Neural cell (in vitro differentiated cells): Measurements from ENCODE around the gene MACF1.

Source experiments
- EP300 ChIP-seq: fragments of 450-650 bp; conservative IDR thresholded peaks from 2 replicates; pipeline ENCODE4 v1.6.1; 2014; ENCODE audit warnings: antibody characterized with exemption, mild to moderate bottlenecking, moderate library complexity; ENCODE audit not compliant: poor library complexity, severe bottlenecking
- EZH2 ChIP-seq: fragments of 200-600, 300-800 bp; shearing (Covaris generic), sonication (generic); IDR thresholded peaks from 2 replicates; pipeline ENCODE4 v1.6.1; 2014; ENCODE audit warnings: antibody characterized with exemption, low read length, borderline replicate concordance, mild to moderate bottlenecking; ENCODE audit not compliant: insufficient read depth, poor library complexity, severe bottlenecking
- MXI1 ChIP-seq: fragments of 450-650 bp; conservative IDR thresholded peaks from 2 replicates; pipeline ENCODE4 v1.6.1; 2014; ENCODE audit warnings: antibody characterized with exemption, mild to moderate bottlenecking; ENCODE audit not compliant: poor library complexity, severe bottlenecking
- POLR2AphosphoS5 ChIP-seq: IDR thresholded peaks from 2 replicates; pipeline ENCODE4 v1.6.1; 2012
- SMC3 ChIP-seq: fragments of 450-650 bp; conservative IDR thresholded peaks from 2 replicates; pipeline ENCODE4 v1.6.1; 2014; ENCODE audit warnings: antibody characterized with exemption, mild to moderate bottlenecking, moderate library complexity; ENCODE audit not compliant: poor library complexity
- TAF1 ChIP-seq: IDR thresholded peaks from 2 replicates; pipeline ENCODE4 v1.6.1; 2012; ENCODE audit warnings: low read depth
- TF ChIP-seq, protein P1 (sequence below): fragments of 450-650 bp; IDR thresholded peaks from 2 replicates; pipeline ENCODE4 v1.5.1; 2014; ENCODE audit warnings: antibody characterized with exemption, mild to moderate bottlenecking, moderate library complexity; ENCODE audit not compliant: poor library complexity, severe bottlenecking
- TF ChIP-seq, protein P2 (sequence below): IDR thresholded peaks from 2 replicates; pipeline ENCODE4 v1.6.1; 2012; ENCODE audit warnings: borderline replicate concordance

DNA sequence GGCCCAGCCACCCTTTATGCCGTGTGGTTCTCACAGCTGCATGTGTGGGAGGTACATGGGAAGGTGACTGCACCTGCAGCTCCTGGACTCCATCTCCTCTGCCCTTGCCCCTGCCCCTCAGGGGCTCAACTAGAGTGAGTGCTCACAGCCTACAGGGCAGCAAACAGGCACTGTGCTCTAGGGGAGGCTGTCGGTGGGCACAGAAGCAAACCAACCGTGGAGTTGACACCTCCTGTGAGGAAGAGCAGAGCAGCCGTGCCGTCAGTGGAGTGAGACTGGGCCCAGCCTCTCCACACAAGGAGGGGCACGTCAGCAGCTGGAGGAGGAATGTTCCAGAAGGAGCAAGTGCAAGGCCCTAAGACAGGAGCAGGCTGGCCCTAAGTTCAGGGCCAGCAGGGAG is 319.7 kb downstream of the MACF1 start:
- TF ChIP-seq, protein P1, sequence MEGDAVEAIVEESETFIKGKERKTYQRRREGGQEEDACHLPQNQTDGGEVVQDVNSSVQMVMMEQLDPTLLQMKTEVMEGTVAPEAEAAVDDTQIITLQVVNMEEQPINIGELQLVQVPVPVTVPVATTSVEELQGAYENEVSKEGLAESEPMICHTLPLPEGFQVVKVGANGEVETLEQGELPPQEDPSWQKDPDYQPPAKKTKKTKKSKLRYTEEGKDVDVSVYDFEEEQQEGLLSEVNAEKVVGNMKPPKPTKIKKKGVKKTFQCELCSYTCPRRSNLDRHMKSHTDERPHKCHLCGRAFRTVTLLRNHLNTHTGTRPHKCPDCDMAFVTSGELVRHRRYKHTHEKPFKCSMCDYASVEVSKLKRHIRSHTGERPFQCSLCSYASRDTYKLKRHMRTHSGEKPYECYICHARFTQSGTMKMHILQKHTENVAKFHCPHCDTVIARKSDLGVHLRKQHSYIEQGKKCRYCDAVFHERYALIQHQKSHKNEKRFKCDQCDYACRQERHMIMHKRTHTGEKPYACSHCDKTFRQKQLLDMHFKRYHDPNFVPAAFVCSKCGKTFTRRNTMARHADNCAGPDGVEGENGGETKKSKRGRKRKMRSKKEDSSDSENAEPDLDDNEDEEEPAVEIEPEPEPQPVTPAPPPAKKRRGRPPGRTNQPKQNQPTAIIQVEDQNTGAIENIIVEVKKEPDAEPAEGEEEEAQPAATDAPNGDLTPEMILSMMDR = no peak
- TF ChIP-seq EP300 (no peak), EZH2 (no peak), SMC3 (no peak), POLR2AphosphoS5 (no peak), MXI1 (no peak), TAF1 (no peak)
- TF ChIP-seq, protein P2, sequence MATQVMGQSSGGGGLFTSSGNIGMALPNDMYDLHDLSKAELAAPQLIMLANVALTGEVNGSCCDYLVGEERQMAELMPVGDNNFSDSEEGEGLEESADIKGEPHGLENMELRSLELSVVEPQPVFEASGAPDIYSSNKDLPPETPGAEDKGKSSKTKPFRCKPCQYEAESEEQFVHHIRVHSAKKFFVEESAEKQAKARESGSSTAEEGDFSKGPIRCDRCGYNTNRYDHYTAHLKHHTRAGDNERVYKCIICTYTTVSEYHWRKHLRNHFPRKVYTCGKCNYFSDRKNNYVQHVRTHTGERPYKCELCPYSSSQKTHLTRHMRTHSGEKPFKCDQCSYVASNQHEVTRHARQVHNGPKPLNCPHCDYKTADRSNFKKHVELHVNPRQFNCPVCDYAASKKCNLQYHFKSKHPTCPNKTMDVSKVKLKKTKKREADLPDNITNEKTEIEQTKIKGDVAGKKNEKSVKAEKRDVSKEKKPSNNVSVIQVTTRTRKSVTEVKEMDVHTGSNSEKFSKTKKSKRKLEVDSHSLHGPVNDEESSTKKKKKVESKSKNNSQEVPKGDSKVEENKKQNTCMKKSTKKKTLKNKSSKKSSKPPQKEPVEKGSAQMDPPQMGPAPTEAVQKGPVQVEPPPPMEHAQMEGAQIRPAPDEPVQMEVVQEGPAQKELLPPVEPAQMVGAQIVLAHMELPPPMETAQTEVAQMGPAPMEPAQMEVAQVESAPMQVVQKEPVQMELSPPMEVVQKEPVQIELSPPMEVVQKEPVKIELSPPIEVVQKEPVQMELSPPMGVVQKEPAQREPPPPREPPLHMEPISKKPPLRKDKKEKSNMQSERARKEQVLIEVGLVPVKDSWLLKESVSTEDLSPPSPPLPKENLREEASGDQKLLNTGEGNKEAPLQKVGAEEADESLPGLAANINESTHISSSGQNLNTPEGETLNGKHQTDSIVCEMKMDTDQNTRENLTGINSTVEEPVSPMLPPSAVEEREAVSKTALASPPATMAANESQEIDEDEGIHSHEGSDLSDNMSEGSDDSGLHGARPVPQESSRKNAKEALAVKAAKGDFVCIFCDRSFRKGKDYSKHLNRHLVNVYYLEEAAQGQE = no peak
